Measurements from ENCODE around the gene PPP1R13L. TPM values are rescaled to one million over a fixed set of nuclear protein-coding genes. Genes with fewer than 3 reads are reported as not detected.
"Not testable (repeated sequence)": the region's sequence is repeated elsewhere in the genome, so short reads cannot be mapped to it uniquely, and the experiment has no call there.

PPP1R13L gene
- total and polyA plus RNA-seq, 8 donors: 22.8 to 54.4 (median 30.7) TPM

GRCh38 chr19:45336696-45337251 is 68.1 kb downstream of the PPP1R13L start:
- Histone ChIP-seq H3K4me3 (no peak overlapping the region), H3K9me3 (no peaks in the 10 kb centered on the region), H3K27me3 (no peaks in the 10 kb centered on the region), H3K4me1 (peaks cover 0 to 3% (median 0%) of the 10 kb centered on the region in 3 donors), H3K36me3 (no peaks in the 10 kb centered on the region), H3K27ac (no peak overlapping the region)
- DNase-seq (no peak), FAIRE-seq (no peak), ATAC-seq (no peak)
- intact Hi-C loops (cut with DNase I): no loop called here
- 57 to 65% methylated on average over 11 of the region's 11 CpGs for WGBS, 2 donors
- TF ChIP-seq, protein P1, sequence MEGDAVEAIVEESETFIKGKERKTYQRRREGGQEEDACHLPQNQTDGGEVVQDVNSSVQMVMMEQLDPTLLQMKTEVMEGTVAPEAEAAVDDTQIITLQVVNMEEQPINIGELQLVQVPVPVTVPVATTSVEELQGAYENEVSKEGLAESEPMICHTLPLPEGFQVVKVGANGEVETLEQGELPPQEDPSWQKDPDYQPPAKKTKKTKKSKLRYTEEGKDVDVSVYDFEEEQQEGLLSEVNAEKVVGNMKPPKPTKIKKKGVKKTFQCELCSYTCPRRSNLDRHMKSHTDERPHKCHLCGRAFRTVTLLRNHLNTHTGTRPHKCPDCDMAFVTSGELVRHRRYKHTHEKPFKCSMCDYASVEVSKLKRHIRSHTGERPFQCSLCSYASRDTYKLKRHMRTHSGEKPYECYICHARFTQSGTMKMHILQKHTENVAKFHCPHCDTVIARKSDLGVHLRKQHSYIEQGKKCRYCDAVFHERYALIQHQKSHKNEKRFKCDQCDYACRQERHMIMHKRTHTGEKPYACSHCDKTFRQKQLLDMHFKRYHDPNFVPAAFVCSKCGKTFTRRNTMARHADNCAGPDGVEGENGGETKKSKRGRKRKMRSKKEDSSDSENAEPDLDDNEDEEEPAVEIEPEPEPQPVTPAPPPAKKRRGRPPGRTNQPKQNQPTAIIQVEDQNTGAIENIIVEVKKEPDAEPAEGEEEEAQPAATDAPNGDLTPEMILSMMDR (IDR thresholded peaks at IDR 0.05): no peak

- WGBS, 2 donors: 69 to 91% methylated on average over 4 of the region's 4 CpGs
- H3K27me3 ChIP-seq; H3K9me3 ChIP-seq; H3K36me3 ChIP-seq; ATAC-seq; H3K4me3 ChIP-seq; intact Hi-C loops (cut with DNase I); DNase-seq; H3K4me1 ChIP-seq; FAIRE-seq; H3K27ac ChIP-seq: not testable (repeated sequence)
These were observed 70.0 kb downstream of the PPP1R13L start for GRCh38 chr19:45334881-45335280.

DNA sequence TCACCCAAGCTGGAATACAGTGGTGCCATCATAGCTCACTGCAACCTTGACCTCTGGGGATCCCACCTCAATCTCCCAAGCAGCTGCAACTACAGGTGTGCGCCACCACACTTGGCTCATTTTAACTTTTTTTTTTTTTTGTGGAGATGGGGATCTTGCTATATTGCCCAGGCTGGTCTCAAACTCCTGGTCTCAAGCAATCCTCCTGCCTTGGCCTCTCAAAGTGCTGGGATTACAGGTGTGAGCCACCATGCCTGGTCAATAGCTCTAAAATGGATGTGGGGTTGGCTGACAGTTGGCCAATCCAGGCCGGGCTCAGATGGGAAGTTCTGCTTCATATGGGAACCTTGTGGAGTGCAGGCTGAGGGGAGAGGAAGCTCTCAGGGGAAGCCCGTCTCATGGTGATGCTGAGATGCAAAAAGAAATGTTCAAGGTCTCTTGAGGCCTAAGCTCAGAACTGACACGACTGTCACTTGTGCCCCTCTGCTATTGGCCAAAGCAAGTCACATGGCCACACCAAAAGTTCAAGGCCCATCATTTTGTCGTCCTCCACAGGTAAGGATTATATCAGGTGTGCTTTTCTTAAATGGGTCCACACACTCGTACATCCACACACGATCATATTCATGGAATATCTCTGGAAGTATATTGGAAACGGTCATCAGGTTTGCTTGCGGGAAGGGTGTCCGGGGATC is 71.1 kb downstream of the PPP1R13L start:
- 74 to 86% methylated on average over 10 of the region's 10 CpGs for WGBS, 2 donors
- Histone ChIP-seq H3K27ac (no peak overlapping the region), H3K9me3 (no peaks in the 10 kb centered on the region), H3K4me1 (no peaks in the 10 kb centered on the region), H3K36me3 (no peaks in the 10 kb centered on the region), H3K27me3 (no peaks in the 10 kb centered on the region), H3K4me3 (no peak overlapping the region)
- FAIRE-seq (no peak), ATAC-seq (no peak), DNase-seq (no peak)
- intact Hi-C loops (cut with DNase I): no loop called here
- TF ChIP-seq, protein P1 (IDR thresholded peaks at IDR 0.05): no peak

GRCh38 chr19:45331411-45331810 is 73.5 kb downstream of the PPP1R13L start:
- ATAC-seq (no peak), FAIRE-seq (no peak), DNase-seq (no peak)
- no peak overlapping the region for H3K27ac ChIP-seq
- intact Hi-C loops (cut with DNase I): no loop called here
- no peaks in the 10 kb centered on the region for H3K27me3 ChIP-seq
- no peak overlapping the region for H3K4me3 ChIP-seq
- 75 to 81% methylated on average over 7 of the region's 7 CpGs for WGBS, 2 donors
- TF ChIP-seq, protein P1 (IDR thresholded peaks at IDR 0.05): no peak
- H3K9me3 ChIP-seq: no peaks in the 10 kb centered on the region
- no peaks in the 10 kb centered on the region for H3K36me3 ChIP-seq
- no peaks in the 10 kb centered on the region for H3K4me1 ChIP-seq

Small RNA genes lying within 50 kb of the gene (microRNA-seq; reads per million reads assigned to microRNA genes)
- 0 reads per million in 2 donors for gene MIR6088

Other genes with a start within 250 kb of the PPP1R13L start
- under 1 TPM in 2 of 6 donors, not detected in 4; 0.03 to 0.09 TPM for gene NKPD1, start 244.1 kb downstream of the PPP1R13L start, total RNA-seq
- under 1 TPM; 0.19 to 0.33 TPM for gene NKPD1, start 244.1 kb downstream of the PPP1R13L start, polyA plus RNA-seq
- 10 to 100 TPM in 5 of 6 donors, 1 to 10 TPM in 1; 9.7 to 18.9 (median 12.8) TPM for gene TRAPPC6A, start 226.8 kb downstream of the PPP1R13L start, total RNA-seq
- 10 to 100 TPM; 19.3 to 37.9 TPM for gene TRAPPC6A, start 226.8 kb downstream of the PPP1R13L start, polyA plus RNA-seq
- gene BLOC1S3, start 226.3 kb downstream of the PPP1R13L start, total RNA-seq: 10 to 100 TPM in 1 of 6 donors, 1 to 10 TPM in 5; 4.3 to 12.3 (median 6.3) TPM
- gene BLOC1S3, start 226.3 kb downstream of the PPP1R13L start, polyA plus RNA-seq: 1 to 10 TPM; 2.1 to 3.6 TPM
- 1 to 10 TPM in 4 of 6 donors, under 1 TPM in 2; 0.59 to 2.6 (median 1.3) TPM for gene EXOC3L2, start 159.7 kb downstream of the PPP1R13L start, total RNA-seq
- 1 to 10 TPM; 3.1 to 4.5 TPM for gene EXOC3L2, start 159.7 kb downstream of the PPP1R13L start, polyA plus RNA-seq
- 10 to 100 TPM; 13.9 to 22.8 (median 20.0) TPM for gene MARK4, start 153.8 kb downstream of the PPP1R13L start, total RNA-seq
- gene MARK4, start 153.8 kb downstream of the PPP1R13L start, polyA plus RNA-seq: 10 to 100 TPM; 12.8 to 21.0 TPM
- 1 to 10 TPM in 1 of 6 donors, not detected in 5; 1.2 TPM for gene CKM, start 82.2 kb downstream of the PPP1R13L start, total RNA-seq
- gene CKM, start 82.2 kb downstream of the PPP1R13L start, polyA plus RNA-seq: 1 to 10 TPM in 1 of 2 donors, under 1 TPM in 1; 0.23 to 4.9 TPM
- 1 to 10 TPM; 1.7 to 3.3 (median 2.4) TPM for gene KLC3, start 64.3 kb downstream of the PPP1R13L start, total RNA-seq
- gene KLC3, start 64.3 kb downstream of the PPP1R13L start, polyA plus RNA-seq: 1 to 10 TPM; 4.6 to 6.4 TPM
- 10 to 100 TPM in 2 of 6 donors, 1 to 10 TPM in 4; 7.1 to 13.0 (median 8.1) TPM for gene ERCC2, start 34.5 kb downstream of the PPP1R13L start, total RNA-seq
- 10 to 100 TPM; 16.1 to 19.5 TPM for gene ERCC2, start 34.5 kb downstream of the PPP1R13L start, polyA plus RNA-seq
- 1 to 10 TPM in 5 of 6 donors, under 1 TPM in 1; 0.91 to 5.3 (median 2.9) TPM for gene POLR1G, start 1.6 kb upstream of the PPP1R13L start, total RNA-seq
- 1 to 10 TPM; 1.6 to 3.3 TPM for gene POLR1G, start 1.6 kb upstream of the PPP1R13L start, polyA plus RNA-seq
- gene ERCC1, start 18.8 kb upstream of the PPP1R13L start, total RNA-seq: 10 to 100 TPM; 28.9 to 33.5 (median 32.9) TPM
- 10 to 100 TPM; 35.3 to 42.3 TPM for gene ERCC1, start 18.8 kb upstream of the PPP1R13L start, polyA plus RNA-seq
- gene FOSB, start 62.9 kb upstream of the PPP1R13L start, total RNA-seq: 10 to 100 TPM in 1 of 6 donors, 1 to 10 TPM in 3, under 1 TPM in 2; 0.79 to 17.0 (median 5.7) TPM
- 10 to 100 TPM; 12.9 to 21.6 TPM for gene FOSB, start 62.9 kb upstream of the PPP1R13L start, polyA plus RNA-seq
- gene RTN2, start 92.0 kb upstream of the PPP1R13L start, total RNA-seq: 1 to 10 TPM; 2.1 to 6.3 (median 3.2) TPM
- 1 to 10 TPM; 4.4 to 9.5 TPM for gene RTN2, start 92.0 kb upstream of the PPP1R13L start, polyA plus RNA-seq
- under 1 TPM; 0.22 to 0.41 (median 0.30) TPM for gene PPM1N, start 93.4 kb upstream of the PPP1R13L start, total RNA-seq
- gene PPM1N, start 93.4 kb upstream of the PPP1R13L start, polyA plus RNA-seq: 1 to 10 TPM in 1 of 2 donors, under 1 TPM in 1; 0.53 to 2.1 TPM
- gene VASP, start 102.4 kb upstream of the PPP1R13L start, total RNA-seq: 10 to 100 TPM; 12.5 to 49.3 (median 25.1) TPM
- 10 to 100 TPM; 32.7 to 34.3 TPM for gene VASP, start 102.4 kb upstream of the PPP1R13L start, polyA plus RNA-seq
- gene OPA3, start 179.7 kb upstream of the PPP1R13L start, total RNA-seq: 1 to 10 TPM; 3.4 to 8.0 (median 6.0) TPM
- 1 to 10 TPM; 3.7 to 3.8 TPM for gene OPA3, start 179.7 kb upstream of the PPP1R13L start, polyA plus RNA-seq
- gene GPR4, start 197.1 kb upstream of the PPP1R13L start, total RNA-seq: 1 to 10 TPM in 3 of 6 donors, under 1 TPM in 3; 0.56 to 2.2 (median 0.99) TPM
- gene GPR4, start 197.1 kb upstream of the PPP1R13L start, polyA plus RNA-seq: 1 to 10 TPM; 2.4 to 3.0 TPM
- 10 to 100 TPM; 20.9 to 51.2 (median 28.3) TPM for gene EML2, start 234.3 kb upstream of the PPP1R13L start, total RNA-seq
- 10 to 100 TPM; 47.8 to 51.0 TPM for gene EML2, start 234.3 kb upstream of the PPP1R13L start, polyA plus RNA-seq